ENCODE measurements around the gene MT1A.

GRCh38 chr16:56640076-56640475, 1.6 kb downstream of the MT1A start:
- TF ChIP-seq EZH2 (IDR thresholded peaks at IDR 0.05): no peak
- TF ChIP-seq POLR2AphosphoS5 (IDR thresholded peaks at IDR 0.05; ENCODE audit: borderline replicate concordance, low read depth, low read length): no peak
